Stomach smooth muscle (tissue), 2 donors: ENCODE measurements around the gene DIP2B.
"Not testable (repeated sequence)": the region's sequence is repeated elsewhere in the genome, so short reads cannot be mapped to it uniquely, and the experiment has no call there.

Source experiments
- H3K27ac ChIP-seq: one replicate; pipeline ENCODE4 v1.7.0; 2013; ENCODE audit warnings: mild to moderate bottlenecking, low read length, inconsistent platforms
- H3K27me3 ChIP-seq, 2 donors: one replicate each; pipeline ENCODE4 v1.7.0; 2013; ENCODE audit warnings: low read length in 2 of 2; ENCODE audit not compliant: insufficient read depth in 2 of 2, control insufficient read depth in 1 of 2
- H3K36me3 ChIP-seq, 2 donors: one replicate each; pipeline ENCODE4 v1.7.0; 2013; ENCODE audit warnings: low read length in 2 of 2; ENCODE audit not compliant: control insufficient read depth in 2 of 2, insufficient read depth in 2 of 2
- H3K4me1 ChIP-seq: one replicate; pipeline ENCODE4 v1.7.0; 2013; ENCODE audit warnings: low read length; ENCODE audit not compliant: control insufficient read depth, insufficient read depth
- H3K4me3 ChIP-seq, 2 donors: one replicate each; pipeline ENCODE4 v1.7.0; 2013; ENCODE audit warnings: low read length in 2 of 2
- H3K9ac ChIP-seq, 2 donors: one replicate each; pipeline ENCODE4 v1.7.0; 2013; ENCODE audit warnings: low read length in 2 of 2, mild to moderate bottlenecking in 1 of 2
- H3K9me3 ChIP-seq, 2 donors: one replicate each; pipeline ENCODE4 v1.7.0; 2013; ENCODE audit warnings: low read length in 2 of 2; ENCODE audit not compliant: control insufficient read depth in 2 of 2
- donor health status: healthy.
- donor health status: Pancreatic carcinoma.

The DIP2B gene

GRCh38 chr12:50661300-50662115 lies 156.7 kb downstream of the DIP2B start:
- H3K9me3 ChIP-seq: no peaks in the 10 kb centered on the region
- H3K36me3 ChIP-seq: peaks cover 2 to 6% of the 10 kb centered on the region in 2 donors
- no peak overlapping the region for H3K9ac ChIP-seq
- H3K27me3 ChIP-seq: no peaks in the 10 kb centered on the region
- no peak overlapping the region for H3K4me3 ChIP-seq
- H3K27ac ChIP-seq: no peak overlapping the region
- no peaks in the 10 kb centered on the region for H3K4me1 ChIP-seq

DNA sequence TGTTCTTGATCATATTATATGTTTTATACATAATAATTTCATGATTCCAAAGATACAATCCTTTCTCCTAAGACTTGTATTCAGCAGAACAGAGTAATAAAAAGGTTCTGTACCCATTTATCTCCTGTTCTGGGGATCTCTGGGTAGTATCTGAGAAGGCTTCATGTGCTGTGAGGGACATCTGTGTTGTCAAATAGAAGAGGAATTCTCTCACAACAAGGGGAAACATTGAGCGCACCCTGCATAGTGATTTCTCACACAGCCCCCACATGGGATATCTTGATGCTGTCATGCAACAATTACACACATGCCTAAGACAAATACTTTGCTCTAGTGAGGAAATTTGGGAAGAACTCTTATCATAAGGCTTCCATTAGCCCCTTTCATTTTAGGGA lies 157.3 kb downstream of the DIP2B start:
- Histone ChIP-seq H3K27ac (no peak overlapping the region), H3K36me3 (peaks cover 2 to 6% of the 10 kb centered on the region in 2 donors), H3K4me1 (no peaks in the 10 kb centered on the region), H3K9ac (no peak overlapping the region), H3K9me3 (no peaks in the 10 kb centered on the region), H3K27me3 (no peaks in the 10 kb centered on the region), H3K4me3 (no peak overlapping the region)

DNA sequence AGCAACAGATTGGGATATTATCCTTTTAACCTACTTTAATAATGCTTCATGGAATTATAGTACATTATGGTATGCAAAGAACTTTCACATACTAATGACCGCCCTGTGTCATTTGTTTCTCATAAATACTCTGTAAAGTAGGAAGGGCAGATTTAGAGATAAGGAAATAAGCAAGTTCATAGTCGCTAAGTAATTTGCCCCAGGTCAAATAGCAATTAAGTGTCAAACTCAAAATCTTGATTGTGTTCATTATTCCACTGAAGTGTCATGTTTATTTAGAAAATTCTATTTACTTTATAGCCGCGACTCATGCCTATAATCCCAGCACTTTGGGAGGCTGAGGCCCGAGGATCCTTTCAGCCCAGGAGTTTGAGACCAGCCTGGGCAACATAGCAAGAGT lies 160.4 kb downstream of the DIP2B start:
- no peaks in the 10 kb centered on the region for H3K27me3 ChIP-seq
- no peak overlapping the region for H3K9ac ChIP-seq
- no peaks in the 10 kb centered on the region for H3K9me3 ChIP-seq
- no peak overlapping the region for H3K4me3 ChIP-seq
- H3K36me3 ChIP-seq: peaks cover 2 to 4% of the 10 kb centered on the region in 2 donors
- H3K27ac ChIP-seq: no peak overlapping the region
- H3K4me1 ChIP-seq: no peaks in the 10 kb centered on the region

DNA sequence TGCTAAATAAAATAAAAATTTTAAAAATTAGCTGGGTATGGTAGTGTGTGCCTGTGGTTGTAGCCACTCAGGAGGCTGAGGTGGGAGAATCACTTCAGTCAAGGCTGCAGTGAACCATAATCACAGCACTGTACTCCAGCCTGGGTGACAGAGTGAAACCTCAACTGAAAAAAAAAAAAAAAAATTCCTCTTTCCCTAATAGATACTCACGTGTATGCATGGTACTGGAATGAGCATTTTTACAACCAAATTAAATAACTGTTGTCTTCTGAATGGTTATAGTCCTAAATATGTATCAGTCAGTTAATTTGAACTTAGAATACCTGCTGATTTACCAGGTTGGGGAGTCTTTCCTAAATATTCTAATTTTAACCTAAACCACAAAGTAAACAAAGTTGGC lies 160.8 kb downstream of the DIP2B start:
- Histone ChIP-seq H3K9ac (no peak overlapping the region), H3K27ac (no peak overlapping the region), H3K36me3 (peaks cover 0 to 2% of the 10 kb centered on the region in 2 donors), H3K4me3 (no peak overlapping the region), H3K9me3 (no peaks in the 10 kb centered on the region), H3K4me1 (no peaks in the 10 kb centered on the region), H3K27me3 (no peaks in the 10 kb centered on the region)

GRCh38 chr12:50666023-50666422 lies 161.2 kb downstream of the DIP2B start:
- Histone ChIP-seq H3K4me3 (no peak overlapping the region), H3K36me3 (peaks cover 1 to 4% of the 10 kb centered on the region in 2 donors), H3K9ac (no peak overlapping the region), H3K9me3 (no peaks in the 10 kb centered on the region), H3K27me3 (no peaks in the 10 kb centered on the region), H3K4me1 (no peaks in the 10 kb centered on the region), H3K27ac (no peak overlapping the region)

DNA sequence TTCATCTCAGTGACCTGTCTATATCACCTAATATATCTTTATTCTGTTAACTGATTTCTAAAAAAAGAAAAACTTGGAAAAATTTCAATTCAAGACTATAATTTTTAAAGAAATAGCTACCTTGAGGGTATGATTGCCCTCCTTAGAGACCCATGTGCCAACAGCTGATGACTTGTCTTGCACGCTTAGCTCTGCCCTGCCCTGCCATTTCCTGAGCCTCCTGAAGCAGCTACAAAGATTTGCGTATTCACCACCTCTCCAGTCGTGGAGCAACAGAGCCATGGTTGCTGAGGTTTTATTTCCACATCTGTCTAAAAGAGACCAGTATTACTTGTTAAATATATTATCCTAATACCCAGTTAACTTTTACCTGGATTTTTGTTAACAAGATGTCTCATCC lies 167.4 kb downstream of the DIP2B start:
- no peak overlapping the region for H3K4me3 ChIP-seq
- no peak overlapping the region for H3K9ac ChIP-seq
- peaks cover 6 to 11% of the 10 kb centered on the region in 2 donors for H3K36me3 ChIP-seq
- no peaks in the 10 kb centered on the region for H3K4me1 ChIP-seq
- H3K27ac ChIP-seq: no peak overlapping the region
- no peaks in the 10 kb centered on the region for H3K9me3 ChIP-seq
- no peaks in the 10 kb centered on the region for H3K27me3 ChIP-seq

DNA sequence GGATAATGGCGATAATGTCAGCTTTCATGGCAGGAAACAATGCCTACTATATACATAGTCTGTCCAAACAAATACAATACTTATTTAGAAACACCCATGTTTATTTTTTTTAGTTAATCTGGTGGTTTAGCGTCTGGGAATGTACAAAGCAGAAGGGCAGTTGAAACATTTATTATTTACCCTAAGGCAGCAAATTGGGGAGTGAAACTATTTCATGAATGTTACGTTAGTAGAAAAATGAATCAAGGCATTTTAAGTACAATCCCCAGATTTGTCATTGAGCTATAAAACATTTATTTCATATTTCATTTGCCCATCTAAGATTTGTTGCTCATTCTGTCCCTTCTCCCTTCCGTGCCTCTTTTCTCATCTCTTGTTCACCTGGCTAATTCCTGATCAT lies 172.0 kb downstream of the DIP2B start:
- Histone ChIP-seq H3K9me3 (no peaks in the 10 kb centered on the region), H3K4me1 (no peaks in the 10 kb centered on the region), H3K27ac (no peak overlapping the region), H3K4me3 (no peak overlapping the region), H3K27me3 (no peaks in the 10 kb centered on the region), H3K36me3 (peaks cover 3% of the 10 kb centered on the region in 2 donors), H3K9ac (no peak overlapping the region)

GRCh38 chr12:50677858-50678257 lies 173.1 kb downstream of the DIP2B start:
- Histone ChIP-seq H3K27ac (no peak overlapping the region), H3K36me3 (peaks cover 3 to 5% of the 10 kb centered on the region in 2 donors), H3K4me1 (no peaks in the 10 kb centered on the region), H3K4me3 (no peak overlapping the region), H3K27me3 (no peaks in the 10 kb centered on the region), H3K9me3 (no peaks in the 10 kb centered on the region), H3K9ac (no peak overlapping the region)

- no peak overlapping the region for H3K4me3 ChIP-seq
- H3K4me1 ChIP-seq: no peaks in the 10 kb centered on the region
- no peaks in the 10 kb centered on the region for H3K9me3 ChIP-seq
- peaks cover 5 to 7% of the 10 kb centered on the region in 2 donors for H3K36me3 ChIP-seq
- no peak overlapping the region for H3K9ac ChIP-seq
- no peaks in the 10 kb centered on the region for H3K27me3 ChIP-seq
- no peak overlapping the region for H3K27ac ChIP-seq
These were observed 174.0 kb downstream of the DIP2B start for GRCh38 chr12:50678650-50679365.

- no peak overlapping the region for H3K9ac ChIP-seq
- no peak overlapping the region for H3K4me3 ChIP-seq
- no peaks in the 10 kb centered on the region for H3K27me3 ChIP-seq
- no peak overlapping the region for H3K27ac ChIP-seq
- H3K9me3 ChIP-seq: no peaks in the 10 kb centered on the region
- peaks cover 5 to 7% of the 10 kb centered on the region in 2 donors for H3K36me3 ChIP-seq
- no peaks in the 10 kb centered on the region for H3K4me1 ChIP-seq
These were observed 174.8 kb downstream of the DIP2B start for GRCh38 chr12:50679612-50680011.

GRCh38 chr12:50681064-50681463 lies 176.3 kb downstream of the DIP2B start:
- H3K27me3 ChIP-seq, H3K9ac ChIP-seq, H3K4me1 ChIP-seq, H3K4me3 ChIP-seq, H3K27ac ChIP-seq, H3K9me3 ChIP-seq: not testable (repeated sequence)
- H3K36me3 ChIP-seq: peaks cover 11 to 12% of the 10 kb centered on the region in 2 donors
